GOT3 (cell line): Measurements from ENCODE around the gene C16orf46.

Source experiments
- DNase-seq: peaks from one replicate; lab custom pipeline; 2025; ENCODE audit warnings: mixed read lengths; lab: John Stamatoyannopoulos, UW

The C16orf46 gene

DNA sequence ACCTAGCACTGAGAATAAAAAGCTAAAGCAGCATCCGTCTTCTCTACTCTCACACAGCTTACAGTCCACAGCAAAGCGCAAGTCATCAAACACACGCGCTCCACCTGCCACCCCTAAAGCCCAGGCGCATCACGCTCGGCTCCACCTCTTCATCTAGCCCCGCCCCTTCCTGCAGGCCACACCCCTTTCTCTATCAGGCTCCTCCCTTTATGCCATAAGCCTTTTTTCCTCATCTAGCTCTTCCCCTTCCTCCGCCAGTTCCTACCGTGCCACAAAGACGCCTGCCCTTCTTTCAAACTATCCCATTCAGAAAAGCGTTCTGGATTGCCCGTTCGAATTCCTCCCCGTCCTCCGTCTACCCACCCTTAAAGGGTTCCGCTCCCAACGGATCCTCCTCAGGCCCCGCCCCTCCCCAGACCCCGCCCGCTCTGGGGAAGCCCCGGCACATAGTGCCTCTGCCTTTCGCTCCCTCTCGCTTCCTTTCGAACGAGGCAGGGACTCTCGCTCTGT lies 417 bp downstream of the C16orf46 start:
- DNase-seq = peak; percentile 93

DNA sequence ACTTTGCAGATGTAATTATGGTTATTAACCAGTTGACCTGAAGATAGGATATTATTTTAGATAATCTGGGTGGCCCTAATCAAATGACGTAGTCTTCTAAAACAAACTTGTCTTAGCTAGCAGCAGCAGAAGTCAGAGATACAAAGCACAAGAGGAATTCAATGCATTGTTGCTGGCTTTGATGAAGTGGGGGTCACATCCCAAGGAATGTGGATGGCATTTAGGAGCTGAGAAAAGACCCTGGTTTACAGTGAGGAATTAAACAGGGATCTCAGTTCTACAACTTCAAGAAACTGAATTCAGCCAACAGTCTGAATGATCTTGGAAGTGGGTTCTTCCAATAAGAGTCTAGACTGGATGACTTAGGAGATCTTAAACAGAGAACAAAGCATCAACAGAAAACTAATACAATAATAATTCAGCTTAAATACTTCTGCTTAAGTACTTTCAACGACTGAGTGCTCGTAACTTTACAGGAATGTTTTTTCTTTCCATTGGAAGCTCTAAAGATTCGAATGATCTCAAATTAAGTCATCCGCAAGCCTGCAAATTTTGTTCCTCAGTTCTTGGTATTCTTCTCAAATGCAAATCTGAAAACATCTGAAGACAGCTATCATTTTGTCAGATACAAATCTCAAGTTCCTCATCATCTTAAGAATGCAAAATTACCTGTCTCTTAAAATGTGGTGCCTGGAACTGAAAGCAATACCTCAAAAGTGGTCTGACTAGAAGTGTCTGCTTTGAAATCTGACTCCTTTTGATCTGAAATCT lies 3.3 kb downstream of the C16orf46 start:
- no peak for DNase-seq

DNA sequence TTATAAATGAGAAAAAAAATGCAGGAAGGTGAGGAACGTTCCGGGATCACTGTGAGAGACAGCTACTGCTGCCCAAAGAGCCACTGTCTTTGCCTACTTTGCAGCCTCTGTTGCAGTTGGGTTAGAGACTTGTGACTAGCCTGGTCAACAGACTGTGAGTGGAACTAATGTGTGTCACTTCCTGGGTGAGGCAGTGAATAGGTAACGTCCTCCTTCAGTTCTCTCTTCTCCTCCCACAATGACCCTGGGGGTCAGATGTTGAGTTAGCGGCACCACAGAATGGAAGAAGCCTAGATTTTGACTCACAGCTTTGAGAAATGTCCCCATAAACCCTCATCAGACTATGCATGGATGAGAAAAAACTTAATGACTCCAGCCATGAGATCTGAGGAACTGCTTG lies 5.2 kb downstream of the C16orf46 start:
- no peak for DNase-seq

DNA sequence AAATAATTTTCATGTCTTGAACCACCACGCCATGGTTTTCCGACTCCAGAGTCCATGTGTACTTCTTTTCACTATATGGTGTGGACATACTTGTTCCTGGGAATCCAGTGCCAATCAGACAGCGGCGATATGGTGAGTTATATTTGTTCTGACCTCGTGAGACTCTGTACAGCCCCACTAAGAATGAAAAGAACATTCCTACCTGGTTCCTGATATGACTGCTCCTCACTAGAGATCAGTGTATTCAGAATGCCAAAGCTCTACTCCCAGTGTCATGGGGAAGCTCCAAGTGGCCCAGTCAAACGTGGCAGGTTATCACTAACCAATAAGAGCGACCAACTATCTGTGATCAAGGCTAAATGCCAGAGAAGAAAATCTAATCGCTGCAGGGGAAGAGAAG lies 6.1 kb downstream of the C16orf46 start:
- no peak for DNase-seq

DNA sequence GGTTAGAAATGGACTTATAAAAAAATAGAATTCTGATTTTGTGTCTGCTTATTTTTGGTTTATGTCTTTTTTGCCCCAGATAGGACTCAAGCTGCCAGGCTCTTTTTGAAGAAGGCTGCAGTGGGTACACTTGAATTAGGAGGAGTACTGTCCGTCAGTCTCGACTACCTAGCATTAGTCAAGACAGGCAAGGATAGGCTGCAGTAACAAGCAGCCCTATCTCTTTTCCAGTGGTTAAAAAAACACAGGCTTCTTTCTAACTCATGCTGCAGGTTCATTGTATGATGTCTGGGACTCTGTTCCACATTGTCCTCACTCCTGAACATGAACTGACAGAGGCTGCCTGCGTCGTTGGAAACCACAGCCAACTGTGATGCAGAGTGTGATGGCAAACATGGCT lies 8.0 kb downstream of the C16orf46 start:
- no peak for DNase-seq

DNA sequence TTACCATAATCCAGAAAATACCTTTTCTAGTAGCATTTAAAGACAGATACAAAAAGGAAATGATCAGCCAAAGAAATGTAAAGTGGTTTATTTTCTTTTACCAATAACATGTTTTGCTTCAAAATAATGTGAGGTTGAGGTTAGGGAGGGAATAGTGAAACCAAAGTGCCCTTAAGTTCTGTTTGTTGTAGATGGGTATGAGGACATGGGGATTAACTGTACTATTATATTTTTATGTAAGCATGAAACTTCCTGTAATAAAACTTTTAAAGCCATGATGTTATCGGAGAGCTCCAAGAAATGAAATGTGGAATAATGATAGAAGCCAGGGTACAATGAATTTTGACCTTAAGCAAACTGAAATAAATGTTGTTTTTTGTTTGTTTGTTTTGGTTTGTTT lies 9.9 kb downstream of the C16orf46 start:
- no peak for DNase-seq

DNA sequence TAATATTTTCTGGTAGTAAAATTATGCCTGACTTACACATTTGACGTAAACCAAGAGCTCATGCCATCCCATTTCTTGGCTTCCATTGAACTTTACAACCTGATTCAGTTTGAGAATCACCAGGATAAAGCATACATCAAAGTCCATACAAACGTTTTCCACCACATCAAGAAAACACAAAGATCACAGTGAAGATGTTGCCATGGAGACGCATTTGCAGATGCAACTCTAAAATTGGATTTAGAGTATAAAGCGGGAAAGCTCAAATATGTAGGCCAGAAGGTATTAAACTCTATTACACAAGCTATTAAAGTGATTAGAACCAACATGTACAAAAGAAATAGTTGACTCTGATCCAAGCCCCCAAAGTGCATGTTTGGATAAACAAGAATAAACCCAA lies 10.4 kb downstream of the C16orf46 start:
- DNase-seq = no peak

DNA sequence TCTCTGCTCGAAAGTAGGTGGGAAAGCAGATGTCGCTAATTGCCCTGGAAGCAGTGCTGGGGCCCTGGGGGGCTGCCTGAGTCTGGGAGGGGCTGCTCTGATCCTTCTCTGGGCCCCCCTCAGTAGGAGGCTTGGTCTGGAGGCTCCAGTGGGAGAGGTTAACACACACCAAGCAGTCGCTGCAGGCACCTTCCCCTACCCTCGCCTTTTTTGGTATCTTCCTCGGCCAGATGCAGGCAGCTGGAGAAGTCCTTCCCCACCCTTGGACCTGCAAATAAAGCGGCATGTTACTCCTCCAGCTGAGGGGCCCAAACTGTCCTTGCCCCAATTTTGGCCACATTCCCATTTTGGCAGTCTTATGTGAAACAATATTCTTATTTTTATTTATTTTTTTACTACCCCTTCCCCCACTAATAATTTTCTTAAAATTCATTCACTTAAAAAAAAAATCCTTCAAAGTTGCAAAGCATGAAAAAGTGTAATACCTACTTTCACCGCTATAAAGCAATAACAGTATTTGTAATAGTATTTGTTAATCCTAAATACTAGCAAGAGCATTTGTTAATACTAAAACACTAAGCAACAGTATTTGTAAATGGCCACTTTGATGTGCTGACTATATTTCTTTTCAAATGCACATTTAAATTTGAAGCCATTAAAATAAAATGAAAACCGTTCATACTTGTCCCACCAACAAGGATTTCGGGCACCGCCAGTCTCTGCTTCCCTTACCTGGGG lies 15.0 kb downstream of the C16orf46 start:
- DNase-seq = no peak

DNA sequence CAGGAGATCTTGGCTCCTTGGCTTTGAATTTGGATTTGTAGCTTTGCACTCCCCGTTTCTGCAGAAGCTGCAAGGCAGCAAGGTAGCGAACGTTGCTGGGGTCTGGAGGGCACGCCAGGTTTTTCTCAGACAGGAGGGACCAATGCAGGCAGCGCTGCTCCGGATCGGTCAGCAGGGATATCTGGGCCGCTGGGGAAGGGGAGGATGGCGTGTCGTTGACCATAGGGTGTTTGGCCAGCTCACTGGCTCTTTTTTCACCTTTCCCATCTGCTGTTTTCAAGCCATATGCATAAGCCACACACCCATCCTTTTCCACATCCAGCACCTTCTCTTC lies 15.8 kb downstream of the C16orf46 start:
- no peak for DNase-seq

DNA sequence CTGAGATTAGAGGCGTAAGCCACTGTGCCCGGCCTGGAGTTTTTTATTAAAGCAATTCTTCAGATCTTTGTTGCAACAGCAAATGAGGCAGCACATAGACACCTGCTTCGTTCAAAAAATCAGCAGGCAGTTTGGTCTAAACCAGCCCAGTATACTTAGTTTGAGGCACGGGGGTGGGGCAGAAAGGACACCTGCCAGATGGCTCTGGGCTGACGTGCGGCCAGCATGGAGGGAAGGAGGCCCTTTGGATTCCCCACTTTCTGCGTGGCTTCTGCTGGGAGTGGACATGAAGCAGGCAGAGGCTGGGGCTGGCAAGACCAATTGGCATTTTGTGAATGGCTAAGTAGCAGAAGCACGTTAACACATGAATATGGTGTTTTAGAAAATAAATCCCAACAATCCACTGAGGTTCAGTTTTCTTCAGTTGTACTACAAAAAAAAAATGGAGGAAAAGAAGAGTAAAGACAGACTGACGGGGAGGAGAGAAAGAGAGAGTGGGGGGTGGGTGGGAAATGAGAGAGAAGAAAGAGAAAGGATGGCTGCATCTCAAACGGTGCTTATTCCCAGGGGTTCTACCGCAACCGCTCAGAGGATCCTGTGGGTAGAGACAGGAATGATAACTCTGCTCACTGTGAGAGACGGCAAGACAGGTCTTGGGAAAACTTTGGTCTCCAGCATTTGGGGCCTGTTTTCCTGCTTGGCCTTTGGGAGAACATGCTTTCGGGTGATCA lies 16.3 kb downstream of the C16orf46 start:
- DNase-seq = no peak

DNA sequence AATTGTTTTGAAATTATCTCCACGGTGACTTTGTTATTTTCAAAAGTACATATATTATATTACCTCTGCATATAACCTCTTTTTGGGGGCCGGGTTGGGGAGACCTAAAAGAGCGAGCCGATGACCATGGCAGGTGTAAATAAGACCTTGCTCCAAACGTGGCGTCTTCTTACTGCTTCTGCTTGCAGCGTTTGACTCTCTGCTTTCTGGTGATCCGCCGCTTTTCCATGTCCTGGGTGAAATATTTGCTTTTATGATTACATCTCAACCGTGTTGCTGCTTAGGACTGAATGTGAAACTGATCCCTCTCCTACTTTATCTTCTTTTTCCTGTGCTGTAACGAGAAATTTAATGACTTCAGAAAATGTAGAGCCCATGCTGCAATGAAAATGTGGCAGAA lies 23.3 kb downstream of the C16orf46 start:
- DNase-seq = no peak

DNA sequence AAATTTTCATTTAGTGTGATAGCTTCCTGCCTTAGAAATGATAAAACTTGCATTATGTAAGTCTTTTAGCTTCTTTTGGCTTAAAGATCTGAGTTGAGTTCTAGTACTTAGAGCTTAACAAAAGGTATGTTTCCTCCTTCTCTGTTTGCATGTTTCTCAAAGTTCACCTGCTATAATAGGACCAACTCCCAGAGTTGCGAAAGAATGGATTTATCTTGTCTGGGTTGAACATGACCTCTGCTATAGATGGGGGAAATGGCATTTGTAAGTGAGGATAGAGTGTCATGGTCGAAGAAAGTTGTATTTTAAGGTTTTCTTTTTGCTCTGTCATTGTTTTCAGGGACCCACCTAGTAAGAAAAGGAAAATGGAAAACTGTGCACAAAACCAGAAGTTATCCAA lies 34.2 kb downstream of the C16orf46 start:
- no peak for DNase-seq

DNA sequence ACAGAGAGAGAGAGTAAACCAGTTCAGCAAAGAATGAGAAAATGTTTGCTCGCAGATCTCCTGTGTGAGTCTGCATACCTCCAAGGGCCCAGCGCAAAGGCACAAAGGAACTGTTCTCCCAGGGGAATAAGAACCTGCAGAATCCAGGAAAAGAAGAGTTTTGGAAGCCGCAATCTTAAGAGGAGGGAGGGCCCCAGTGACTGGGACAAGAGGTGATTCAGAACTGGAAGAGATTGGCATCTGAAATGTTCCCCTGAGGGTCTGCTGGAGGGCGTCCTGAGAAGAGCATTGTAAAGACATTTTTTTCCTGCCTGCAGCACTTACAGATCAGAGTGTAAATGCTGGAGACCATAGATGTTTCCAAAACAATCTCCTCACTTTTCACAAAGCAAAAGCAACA lies 35.3 kb downstream of the C16orf46 start:
- no peak for DNase-seq

DNA sequence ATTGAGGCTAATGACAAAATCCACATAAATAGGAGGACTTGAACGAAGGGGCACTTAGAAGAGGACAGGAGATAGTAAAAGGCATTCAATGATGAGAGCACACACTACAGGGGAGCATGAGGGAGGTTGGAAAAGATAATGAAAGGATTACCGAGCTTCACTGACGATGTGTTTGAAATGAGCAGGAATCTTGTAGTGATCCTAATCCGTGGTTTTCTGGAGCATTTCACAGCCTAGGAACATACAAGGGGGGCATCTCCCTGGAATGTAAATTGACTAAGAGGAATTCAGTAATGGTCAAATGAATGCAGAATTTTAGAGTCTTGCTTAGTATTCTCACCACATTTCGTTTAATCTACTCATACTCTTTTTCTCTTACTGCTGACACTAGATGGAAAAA lies 36.2 kb downstream of the C16orf46 start:
- no peak for DNase-seq

DNA sequence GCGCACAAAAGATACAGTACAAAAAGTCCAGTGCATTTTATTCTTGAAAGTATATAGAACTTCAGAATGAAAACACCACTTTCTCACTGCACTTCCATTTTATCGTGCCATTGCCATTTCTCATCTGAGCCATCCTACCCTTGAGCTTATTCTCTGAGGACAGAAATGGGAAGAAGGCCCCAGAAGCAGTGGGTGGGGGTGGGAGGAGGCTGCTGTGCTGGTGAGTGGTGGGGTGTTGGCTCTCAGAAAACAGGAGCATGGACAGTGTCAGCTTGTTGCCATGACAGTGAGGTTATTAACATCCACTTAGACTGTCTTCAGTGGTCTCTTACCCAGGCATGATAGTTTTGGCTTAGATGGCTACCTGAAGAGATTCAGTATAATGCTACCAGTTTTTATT lies 36.9 kb downstream of the C16orf46 start:
- DNase-seq = no peak

DNA sequence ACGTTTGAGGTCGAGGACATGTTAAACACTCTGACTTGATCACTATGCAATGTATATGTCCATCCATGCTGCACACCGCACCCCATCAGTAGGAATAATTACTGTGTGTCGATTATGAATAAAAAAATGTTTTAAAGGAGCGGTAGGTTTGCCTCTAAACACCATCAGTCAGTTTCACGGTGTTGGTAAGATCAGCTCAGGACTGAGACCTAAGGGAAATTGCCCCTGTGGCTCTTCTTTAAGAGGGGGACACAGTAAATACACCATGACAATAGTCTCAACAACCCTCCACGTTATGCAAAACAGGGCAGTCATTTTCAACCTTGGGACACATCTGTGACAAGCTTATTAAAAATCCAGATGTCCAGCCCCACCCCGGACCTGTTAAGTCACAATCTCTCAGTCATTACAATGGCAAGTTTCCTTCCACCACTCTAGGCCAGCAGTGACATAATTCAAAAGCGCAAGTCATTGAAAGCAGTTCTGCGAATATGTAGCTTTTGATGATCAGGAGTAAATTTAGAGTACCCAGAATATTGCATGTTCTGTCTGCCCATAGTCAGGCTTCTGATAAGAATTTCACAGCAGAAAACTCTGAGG lies 40.2 kb downstream of the C16orf46 start:
- no peak for DNase-seq

DNA sequence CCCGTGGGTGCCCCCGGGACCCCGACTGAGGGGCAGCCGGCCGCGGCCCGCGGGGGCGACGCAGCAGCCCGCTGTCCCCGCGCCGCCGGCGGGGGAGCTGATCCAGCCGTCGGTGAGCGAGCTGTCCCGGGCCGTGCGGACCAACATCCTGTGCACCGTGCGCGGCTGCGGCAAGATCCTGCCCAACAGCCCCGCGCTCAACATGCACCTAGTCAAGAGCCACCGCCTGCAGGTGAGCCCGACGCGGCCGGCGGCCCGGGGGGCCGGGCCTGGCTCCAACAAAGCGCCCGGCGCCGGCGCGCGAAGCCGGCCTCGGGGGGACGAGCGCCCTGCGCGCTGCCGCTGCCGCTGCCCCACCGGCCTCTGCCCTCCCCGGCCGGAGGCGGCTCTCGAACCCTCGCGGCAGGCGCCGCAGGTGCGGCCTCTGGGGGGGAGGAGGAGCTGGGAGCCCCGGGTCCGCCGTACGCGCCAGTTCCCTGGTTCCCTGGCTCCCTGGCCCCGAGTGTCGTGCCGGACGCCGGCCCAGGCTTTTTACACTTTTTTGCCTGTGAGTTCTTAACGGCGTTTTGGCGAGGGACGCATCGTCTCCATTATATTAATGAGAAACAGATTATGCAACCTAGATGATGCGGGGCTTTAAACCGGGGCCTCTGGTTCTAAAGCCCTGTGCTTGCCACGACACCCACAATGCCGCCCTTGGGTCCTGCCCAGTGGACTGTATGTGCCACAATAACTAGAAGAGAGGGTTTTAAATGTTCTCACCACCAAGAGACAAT lies 40.9 kb downstream of the C16orf46 start:
- DNase-seq = no peak

DNA sequence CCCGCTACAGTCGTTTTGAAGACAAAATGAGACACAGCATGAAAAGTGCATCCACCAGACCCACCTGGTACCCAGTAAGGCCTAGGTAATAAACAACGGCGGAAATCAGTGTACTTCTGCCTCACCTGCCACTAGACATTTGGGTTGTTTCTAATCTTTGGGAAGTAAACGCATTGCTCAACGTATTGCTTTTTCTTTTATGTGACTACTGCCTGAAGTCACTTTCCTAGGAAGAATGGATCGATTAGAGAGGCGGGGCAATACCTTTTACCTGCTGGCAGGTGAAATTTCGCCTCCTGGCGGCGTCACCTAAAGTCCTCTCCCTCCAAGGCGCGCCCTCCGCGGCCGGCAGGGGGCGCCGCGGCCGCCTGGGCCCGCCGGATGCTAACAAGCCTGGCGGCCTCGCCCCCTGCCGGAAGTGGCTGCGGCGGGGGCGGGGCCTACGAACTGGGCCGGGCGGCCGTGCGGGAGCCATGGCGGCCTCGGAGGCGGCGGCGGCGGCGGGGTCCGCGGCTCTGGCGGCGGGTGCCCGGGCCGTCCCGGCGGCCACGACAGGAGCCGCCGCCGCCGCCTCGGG lies 41.6 kb downstream of the C16orf46 start, which contains the start of gene ATMIN:
Gene ATMIN, plus strand, starts transcription at position 445 of the 577 bp plus-strand sequence. Its CDS starts 29 bp downstream, at position 474.
- DNase-seq = peak; percentile 17

DNA sequence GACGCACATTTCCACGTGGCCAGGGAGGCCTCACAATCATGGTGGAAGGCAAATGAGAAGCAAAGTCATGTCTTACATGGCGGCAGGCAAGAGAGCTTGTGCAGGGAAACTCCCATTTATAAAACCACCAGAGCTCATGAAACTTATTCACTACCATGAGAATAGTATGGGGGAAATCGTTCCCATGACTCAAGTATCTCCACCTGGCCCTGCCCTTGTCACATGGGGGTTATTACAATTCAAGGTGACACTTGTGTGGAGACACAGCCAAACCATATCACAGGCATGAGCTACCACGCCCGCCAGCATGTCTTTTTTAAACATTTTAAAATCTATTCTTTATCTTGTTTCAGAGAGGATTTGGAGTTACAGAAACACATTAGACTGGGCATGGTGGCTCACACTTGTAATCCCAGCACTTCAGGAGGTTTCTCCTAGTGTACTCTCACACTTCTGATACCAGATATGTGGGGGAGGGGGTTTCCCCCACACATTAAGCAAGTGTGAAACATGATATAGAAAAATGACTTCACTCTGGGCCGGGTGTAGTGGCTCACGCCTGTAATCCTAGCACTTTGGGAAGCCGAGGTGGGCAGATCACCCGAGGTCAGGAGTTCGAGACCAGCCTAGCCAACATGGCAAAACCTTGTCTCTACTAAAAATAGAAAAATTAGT lies 47.0 kb downstream of the C16orf46 start:
- DNase-seq = no peak

DNA sequence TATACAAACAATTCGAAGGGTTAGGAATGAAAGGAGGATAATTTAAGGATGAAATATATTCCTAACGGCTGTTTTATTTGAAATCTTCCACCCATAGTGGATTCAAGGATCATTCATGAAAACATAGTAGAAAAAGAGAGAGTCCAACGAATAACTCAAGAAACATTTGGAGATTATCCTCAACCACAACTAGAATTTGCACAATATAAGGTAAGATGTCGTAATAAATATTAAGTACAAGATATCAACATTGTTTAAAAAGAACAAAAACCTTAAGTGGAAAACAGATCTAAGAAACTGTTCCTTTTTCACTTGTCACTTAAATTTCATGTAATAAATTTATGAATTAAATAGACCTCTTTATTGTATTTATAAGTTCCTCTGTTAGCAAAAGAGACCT lies 50.6 kb downstream of the C16orf46 start:
- DNase-seq = no peak

DNA sequence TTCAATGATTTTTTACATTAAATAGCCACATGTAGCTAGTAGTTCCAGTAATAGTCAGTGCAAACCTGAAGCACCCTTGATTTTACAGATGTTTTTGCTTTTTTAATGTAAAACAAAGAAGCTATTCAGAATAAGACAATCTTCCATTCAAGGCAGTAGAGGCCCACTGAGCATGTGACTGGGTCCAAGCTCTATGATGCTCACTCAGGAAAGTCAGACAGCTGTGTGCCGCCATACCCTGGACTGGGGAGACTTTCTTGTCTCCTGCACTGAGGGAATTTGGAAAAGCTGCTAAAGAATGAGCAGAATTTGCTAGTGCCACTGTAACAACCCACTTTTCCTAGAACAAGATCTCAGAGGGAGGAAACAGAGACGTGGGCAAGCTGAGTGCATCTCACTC lies 58.5 kb downstream of the C16orf46 start:
- DNase-seq = no peak
